HCT116 (cell line): ENCODE results near the gene FAM20C. TPM values are rescaled to one million over a fixed set of nuclear protein-coding genes. Genes with fewer than 3 reads are reported as not detected.

Source experiments
- ATAC-seq: fragments of 200-7000 bp; cut with Tn5 transposase; 2 replicates; pipeline ENCODE4 v1.9.1; 2020; ENCODE audit warnings: mild to moderate bottlenecking, moderate library complexity
- BruUV-seq: library from RNA; stranded (reverse); fragments of 400-500 nt; replicated peaks from 2 replicates; lab custom pipeline; 2021; lab: Mats Ljungman, UMichigan
- CTCF ChIA-PET: fragments of 300-600 bp; sonication (Branson Sonifier 250); formaldehyde crosslinking; loops from one replicate; lab custom pipeline; 2021; ENCODE audit warnings: antibody characterized with exemption; lab: Charles Lee
- POLR2A ChIA-PET: fragments of 300-600, 350-600 bp; sonication (Branson Sonifier 250); formaldehyde crosslinking; loops from one replicate; lab custom pipeline; 2021; ENCODE audit warnings: antibody characterized with exemption; lab: Charles Lee
- RAD21 ChIA-PET, 2 experiments: fragments of 300-600 bp; sonication (Branson Sonifier 250); formaldehyde crosslinking; loops; one replicate each; lab custom pipeline; 2023; ENCODE audit warnings: low total read pairs in 2 of 2; ENCODE audit not compliant: uncharacterized antibody in 2 of 2, unreplicated experiment in 2 of 2, low non-redundant PET in 1 of 2; lab: Charles Lee
- DNase-seq: peaks from one replicate; pipeline ENCODE4 v3.0.0-alpha.2; 2010; ENCODE audit warnings: low read depth, low spot score
- H2AFZ ChIP-seq: fragments of 200-600 bp; shearing (Covaris generic), sonication (generic); 2 replicates; pipeline ENCODE4 v1.6.1; 2017; ENCODE audit warnings: low read depth, mixed run types, mixed read lengths, antibody characterized with exemption, low read length; ENCODE audit not compliant: poor library complexity, severe bottlenecking
- H3K27ac ChIP-seq: 2 replicates; pipeline ENCODE4 v1.5.1; 2012; ENCODE audit warnings: low read depth, low read length
- H3K27me3 ChIP-seq: fragments of 200-600 bp; sonication (generic); 2 replicates; pipeline ENCODE4 v1.6.1; 2016; ENCODE audit warnings: mixed run types, low read length, mixed read lengths; ENCODE audit not compliant: insufficient read depth
- H3K36me3 ChIP-seq, 2 experiments: fragments of 200-500 bp in 1 of 2; fragments of 200-600 bp in 1 of 2; sonication (Bioruptor generic) in 1 of 2; sonication (generic) in 1 of 2; 2 replicates each; pipeline versions ENCODE4 v1.5.1 to v1.6.1; 2014 to 2016; ENCODE audit warnings: low read length in 2 of 2, inconsistent platforms in 1 of 2, mixed read lengths in 1 of 2, mixed run types in 1 of 2; ENCODE audit not compliant: insufficient read depth in 2 of 2, control insufficient read depth in 1 of 2
- H3K4me1 ChIP-seq, 2 experiments: fragments of 200-600 bp in 1 of 2; sonication (generic) in 1 of 2; 2 replicates each; pipeline versions ENCODE4 v1.5.1 to v1.6.1; 2012 to 2017; ENCODE audit warnings: low read length in 2 of 2, inconsistent platforms in 1 of 2, mild to moderate bottlenecking in 1 of 2, mixed read lengths in 1 of 2, mixed run types in 1 of 2, moderate library complexity in 1 of 2; ENCODE audit not compliant: insufficient read depth in 2 of 2, control insufficient read depth in 1 of 2
- H3K4me2 ChIP-seq: fragments of 200-600 bp; sonication (generic); 2 replicates; pipeline ENCODE4 v1.6.1; 2017; ENCODE audit warnings: mixed run types, low read length, mixed read lengths
- H3K4me3 ChIP-seq, 2 experiments: fragments of 200-600 bp in 1 of 2; sonication (generic) in 1 of 2; replicated peaks in 1 of 2; 2 replicates each; pipeline ENCODE4 v1.5.1; 2011 to 2016; ENCODE audit warnings: low read length in 2 of 2, control low read depth in 1 of 2, low read depth in 1 of 2, mild to moderate bottlenecking in 1 of 2, mixed read lengths in 1 of 2, mixed run types in 1 of 2
- H3K79me2 ChIP-seq: fragments of 200-600 bp; sonication (generic); 2 replicates; pipeline ENCODE4 v1.6.1; 2017; ENCODE audit warnings: mild to moderate bottlenecking, mixed run types, low read length, moderate library complexity, mixed read lengths; ENCODE audit not compliant: insufficient read depth
- H3K9ac ChIP-seq: fragments of 200-600 bp; sonication (generic); 2 replicates; pipeline ENCODE4 v1.6.1; 2016; ENCODE audit warnings: low read length, mixed read lengths
- H3K9me2 ChIP-seq: fragments of 200-600 bp; sonication (generic), shearing (Covaris generic); 2 replicates; pipeline ENCODE4 v1.6.1; 2017; ENCODE audit warnings: mixed run types, mild to moderate bottlenecking, moderate library complexity; ENCODE audit not compliant: insufficient read depth
- H3K9me3 ChIP-seq, 2 experiments: fragments of 200-500 bp in 1 of 2; fragments of 200-600 bp in 1 of 2; sonication (Bioruptor generic) in 1 of 2; sonication (generic) in 1 of 2; 2 replicates each; pipeline ENCODE4 v1.6.1; 2014 to 2017; ENCODE audit warnings: low read length in 2 of 2, mixed read lengths in 2 of 2, inconsistent platforms in 1 of 2, low read depth in 1 of 2, mild to moderate bottlenecking in 1 of 2, mixed run types in 1 of 2, moderate library complexity in 1 of 2; ENCODE audit not compliant: control insufficient read depth in 1 of 2, insufficient read depth in 1 of 2
- H4K20me1 ChIP-seq: fragments of 200-600 bp; sonication (generic), shearing (Covaris generic); 2 replicates; pipeline ENCODE4 v1.6.1; 2017; ENCODE audit warnings: mixed run types, mild to moderate bottlenecking, moderate library complexity; ENCODE audit not compliant: insufficient read depth
- ATF3 ChIP-seq: IDR thresholded peaks from 2 replicates; pipeline ENCODE4 v1.6.1; 2012
- CBX3 ChIP-seq: IDR thresholded peaks from 2 replicates; pipeline ENCODE4 v1.6.1; 2012; ENCODE audit warnings: low read depth
- CEBPB ChIP-seq: IDR thresholded peaks from 2 replicates; pipeline ENCODE4 v1.6.1; 2012; ENCODE audit warnings: low read depth
- CTCF ChIP-seq, 3 experiments: fragments of 200-600 bp in 1 of 3; sonication (generic) in 1 of 3; IDR thresholded peaks in 2 of 3; conservative IDR thresholded peaks in 1 of 3; 2 replicates each; pipeline ENCODE4 v1.5.1; 2012 to 2017; ENCODE audit warnings: low read depth in 2 of 3, low read length in 2 of 3, antibody characterized with exemption in 1 of 3, borderline replicate concordance in 1 of 3, control low read depth in 1 of 3, mild to moderate bottlenecking in 1 of 3, mixed read lengths in 1 of 3, mixed run types in 1 of 3, moderate library complexity in 1 of 3; ENCODE audit not compliant: insufficient read depth in 1 of 3
- ELF1 ChIP-seq: IDR thresholded peaks from 2 replicates; pipeline ENCODE4 v1.6.1; 2012; ENCODE audit warnings: low read depth, borderline replicate concordance
- EZH2 ChIP-seq: fragments of 200-600 bp; sonication (generic); IDR thresholded peaks from 2 replicates; pipeline ENCODE4 v1.6.1; 2017; ENCODE audit warnings: antibody characterized with exemption, mixed run types
- JUND ChIP-seq: IDR thresholded peaks from 2 replicates; pipeline ENCODE4 v1.6.1; 2012
- MAX ChIP-seq: IDR thresholded peaks from 2 replicates; pipeline ENCODE4 v1.6.1; 2012
- POLR2AphosphoS5 ChIP-seq: IDR thresholded peaks from 2 replicates; pipeline ENCODE4 v1.6.1; 2011; ENCODE audit warnings: mild to moderate bottlenecking, low read depth, low read length, moderate library complexity
- SRF ChIP-seq: IDR thresholded peaks from 2 replicates; pipeline ENCODE4 v1.6.1; 2012; ENCODE audit warnings: low read depth
- TCF7L2 ChIP-seq: IDR thresholded peaks from 2 replicates; pipeline ENCODE4 v1.7.0; 2011; ENCODE audit warnings: borderline replicate concordance, inconsistent platforms; ENCODE audit not compliant: insufficient read depth, insufficient read length; ENCODE audit errors: extremely low read depth
- ZNF274 ChIP-seq: fragments of 200-500 bp; sonication (Bioruptor generic); IDR thresholded peaks from 2 replicates; pipeline ENCODE4 v1.6.1; 2014; ENCODE audit warnings: mild to moderate bottlenecking, low read depth, low read length, inconsistent platforms
- intact Hi-C: fragments of 100-400 bp; cut with micrococcal nuclease; formaldehyde crosslinking; loops from 2 replicates; pipeline ENCODE4 v1.10.0; 2022
- total RNA-seq: library from RNA; stranded (reverse); gene quantifications from one replicate; pipeline ENCODE4 v1.2.1, GENCODE V29; 2021; ENCODE audit not compliant: unreplicated experiment

FAM20C gene
- total RNA-seq, 1 experiment from 2014 or later: 27.1 TPM

- Histone ChIP-seq H4K20me1 (no peaks in the 10 kb centered on the region), H3K27ac (no peak overlapping the region), H3K9me2 (no peaks in the 10 kb centered on the region), H3K9ac (no peak overlapping the region), H3K4me1 (no peaks in the 10 kb centered on the region; a peak in 1 of 4 replicates), H3K9me3 (no peaks in the 10 kb centered on the region), H3K79me2 (no peaks in the 10 kb centered on the region), H3K4me2 (no peak overlapping the region), H3K36me3 (no peaks in the 10 kb centered on the region), H2AFZ (no peak overlapping the region), H3K27me3 (no peaks in the 10 kb centered on the region), H3K4me3 (no peak overlapping the region)
- intact Hi-C loops: no loop called here
- ChIA-PET CTCF (no interaction called here), POLR2A (no interaction called here), RAD21 (no interaction called here)
- no peak for TF ChIP-seq CEBPB
- no peak for TF ChIP-seq TCF7L2
- TF ChIP-seq ATF3: no peak
- no peak for ATAC-seq
- no TSS peak for BruUV-seq
- DNase-seq: no peak
Observed at GRCh38 chr7:229184-229964, 37.0 kb downstream of the FAM20C start.

GRCh38 chr7:230274-230673 lies 37.9 kb downstream of the FAM20C start:
- Histone ChIP-seq H3K9ac (no peak overlapping the region), H3K9me3 (no peaks in the 10 kb centered on the region), H3K36me3 (no peaks in the 10 kb centered on the region), H3K9me2 (no peaks in the 10 kb centered on the region), H3K79me2 (no peaks in the 10 kb centered on the region), H3K27me3 (no peaks in the 10 kb centered on the region), H3K4me1 (no peaks in the 10 kb centered on the region; a peak in 1 of 4 replicates), H4K20me1 (no peaks in the 10 kb centered on the region), H3K4me2 (no peak overlapping the region), H3K4me3 (no peak overlapping the region), H3K27ac (no peak overlapping the region), H2AFZ (no peak overlapping the region)
- DNase-seq: no peak
- TF ChIP-seq ZNF274 (no peak), CTCF (IDR thresholded peaks at IDR 0.05 in 2 of 3, conservative IDR thresholded peaks at IDR 0.05 in 1 of 3; ENCODE audit: borderline replicate concordance in 1 of 3, insufficient read depth in 1 of 3, low read depth in 2 of 3, low read length in 2 of 3) (no peak), ELF1 (no peak), EZH2 (no peak), SRF (no peak), MAX (no peak), TCF7L2 (no peak), POLR2AphosphoS5 (no peak), CEBPB (no peak), JUND (no peak), CBX3 (no peak)
- ChIA-PET POLR2A (no interaction called here), RAD21 (no interaction called here), CTCF (no interaction called here)
- no peak for ATAC-seq
- intact Hi-C loops: no loop called here
- no TSS peak for BruUV-seq
